Measurements from ENCODE around the gene ARFGAP2. TPM values are rescaled to one million over a fixed set of nuclear protein-coding genes. Genes with fewer than 3 reads are reported as not detected.

Gene ARFGAP2
- total RNA-seq, 1 experiment from 2014 or later = 100.0 TPM

DNA sequence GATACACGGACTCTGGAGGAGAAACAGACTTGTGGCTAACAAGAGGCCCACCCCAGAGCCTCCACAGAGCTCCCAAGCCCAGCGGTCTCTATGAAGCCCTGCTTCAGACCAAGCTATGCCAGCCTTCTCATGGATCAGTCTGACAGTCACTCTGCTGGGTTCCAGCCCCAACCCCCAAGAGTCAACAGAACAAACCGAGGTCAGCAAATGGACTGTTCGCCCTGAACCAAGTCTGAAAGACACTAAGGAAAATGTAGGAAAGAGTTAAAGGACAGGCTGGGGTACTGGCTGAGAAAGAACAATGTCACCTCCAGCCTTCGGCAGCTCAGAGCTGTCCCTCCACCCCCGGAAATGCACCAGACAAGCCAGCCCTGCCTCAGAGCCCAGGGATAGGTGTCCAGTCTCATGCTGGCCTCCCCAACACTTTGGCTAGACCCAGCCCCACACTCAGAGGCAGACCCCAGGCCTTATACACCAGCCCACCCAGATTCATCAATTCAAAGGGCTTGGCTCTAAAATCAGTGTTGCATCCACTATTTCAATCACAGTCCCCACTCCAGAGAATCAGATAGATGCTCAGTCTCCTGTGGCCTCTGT, 3.8 kb downstream of the ARFGAP2 start:
- BruUV-seq (replicated peaks) = no TSS peak
- DNase-seq = no peak
- H3K4me3 ChIP-seq (ENCODE audit: low read depth, low read length) = no peak overlapping the region
- intact Hi-C loops (cut with micrococcal nuclease; ENCODE audit: unreplicated experiment) = no loop called here
- Mint-ChIP-seq H3K4me1 (ENCODE audit: low read depth, unreplicated experiment) (peaks cover 18% of the 10 kb centered on the region), H3K9me3 (ENCODE audit: unreplicated experiment) (no peaks in the 10 kb centered on the region), H3K36me3 (ENCODE audit: insufficient read depth, unreplicated experiment) (peaks cover 63% of the 10 kb centered on the region), H3K27me3 (ENCODE audit: insufficient read depth, unreplicated experiment) (no peaks in the 10 kb centered on the region), H3K27ac (ENCODE audit: unreplicated experiment) (no peak overlapping the region), H3K4me3 (ENCODE audit: unreplicated experiment) (no peak overlapping the region)
- peaks cover 9% of the 10 kb centered on the region for H3K36me3 ChIP-seq (ENCODE audit: control insufficient read depth, insufficient read depth, low read length)
- H3K9me3 ChIP-seq = no peaks in the 10 kb centered on the region
- ChIA-PET CTCF (no interaction called here), POLR2A (no interaction called here)
- peaks cover 6% of the 10 kb centered on the region; the same call in 1 of the 2 replicates for H3K4me1 ChIP-seq
- TF ChIP-seq, protein P1, sequence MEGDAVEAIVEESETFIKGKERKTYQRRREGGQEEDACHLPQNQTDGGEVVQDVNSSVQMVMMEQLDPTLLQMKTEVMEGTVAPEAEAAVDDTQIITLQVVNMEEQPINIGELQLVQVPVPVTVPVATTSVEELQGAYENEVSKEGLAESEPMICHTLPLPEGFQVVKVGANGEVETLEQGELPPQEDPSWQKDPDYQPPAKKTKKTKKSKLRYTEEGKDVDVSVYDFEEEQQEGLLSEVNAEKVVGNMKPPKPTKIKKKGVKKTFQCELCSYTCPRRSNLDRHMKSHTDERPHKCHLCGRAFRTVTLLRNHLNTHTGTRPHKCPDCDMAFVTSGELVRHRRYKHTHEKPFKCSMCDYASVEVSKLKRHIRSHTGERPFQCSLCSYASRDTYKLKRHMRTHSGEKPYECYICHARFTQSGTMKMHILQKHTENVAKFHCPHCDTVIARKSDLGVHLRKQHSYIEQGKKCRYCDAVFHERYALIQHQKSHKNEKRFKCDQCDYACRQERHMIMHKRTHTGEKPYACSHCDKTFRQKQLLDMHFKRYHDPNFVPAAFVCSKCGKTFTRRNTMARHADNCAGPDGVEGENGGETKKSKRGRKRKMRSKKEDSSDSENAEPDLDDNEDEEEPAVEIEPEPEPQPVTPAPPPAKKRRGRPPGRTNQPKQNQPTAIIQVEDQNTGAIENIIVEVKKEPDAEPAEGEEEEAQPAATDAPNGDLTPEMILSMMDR (IDR thresholded peaks at IDR 0.05; ENCODE audit: insufficient read depth in 1 of 2, low read depth in 1 of 2, low read length in 1 of 2, severe bottlenecking in 1 of 2, unreplicated experiment in 1 of 2) = no peak
- no peaks in the 10 kb centered on the region for H3K27me3 ChIP-seq (replicated peaks; ENCODE audit: control insufficient read depth, insufficient read depth, low read length)

DNA sequence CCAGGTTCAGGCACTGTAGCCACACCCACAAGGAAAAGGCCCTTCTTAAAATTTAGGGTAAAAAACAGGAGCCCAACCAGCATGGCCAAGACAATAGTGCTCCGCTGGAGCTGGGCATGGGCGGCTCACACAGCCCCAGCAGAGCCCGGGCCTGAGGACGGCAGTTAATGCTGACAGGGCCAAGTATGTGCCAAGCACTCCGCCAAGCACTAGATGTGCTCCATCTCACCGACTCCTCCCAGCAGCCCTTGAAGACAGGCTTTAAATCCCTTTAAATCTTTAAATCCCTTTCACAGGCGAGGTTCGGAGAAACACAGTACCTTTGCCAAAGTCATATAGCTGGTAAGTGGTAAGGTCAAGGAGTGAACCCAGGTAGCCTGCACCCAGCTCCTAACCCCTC, 4.8 kb downstream of the ARFGAP2 start:
- Mint-ChIP-seq H3K27ac (ENCODE audit: unreplicated experiment) (no peak overlapping the region), H3K27me3 (ENCODE audit: insufficient read depth, unreplicated experiment) (no peaks in the 10 kb centered on the region), H3K9me3 (ENCODE audit: unreplicated experiment) (no peaks in the 10 kb centered on the region), H3K4me1 (ENCODE audit: low read depth, unreplicated experiment) (peaks cover 10% of the 10 kb centered on the region), H3K36me3 (ENCODE audit: insufficient read depth, unreplicated experiment) (peaks cover 63% of the 10 kb centered on the region), H3K4me3 (ENCODE audit: unreplicated experiment) (no peak overlapping the region)
- Histone ChIP-seq H3K9me3 (no peaks in the 10 kb centered on the region), H3K4me1 (no peaks in the 10 kb centered on the region), H3K4me3 (ENCODE audit: low read depth, low read length) (no peak overlapping the region), H3K27me3 (replicated peaks; ENCODE audit: control insufficient read depth, insufficient read depth, low read length) (no peaks in the 10 kb centered on the region), H3K36me3 (ENCODE audit: control insufficient read depth, insufficient read depth, low read length) (peaks cover 11% of the 10 kb centered on the region)
- DNase-seq = no peak
- TF ChIP-seq, protein P1 (IDR thresholded peaks at IDR 0.05; ENCODE audit: insufficient read depth in 1 of 2, low read depth in 1 of 2, low read length in 1 of 2, severe bottlenecking in 1 of 2, unreplicated experiment in 1 of 2) = no peak
- POLR2A ChIA-PET = interaction anchor here (0.5 kb wide), 1 partner anchor 453 kb away, joined by 5 read pairs; no protein-coding TSS in a partner anchor
- intact Hi-C loops (cut with micrococcal nuclease; ENCODE audit: unreplicated experiment) = no loop called here
- no TSS peak for BruUV-seq (replicated peaks)
- CTCF ChIA-PET = no interaction called here

DNA sequence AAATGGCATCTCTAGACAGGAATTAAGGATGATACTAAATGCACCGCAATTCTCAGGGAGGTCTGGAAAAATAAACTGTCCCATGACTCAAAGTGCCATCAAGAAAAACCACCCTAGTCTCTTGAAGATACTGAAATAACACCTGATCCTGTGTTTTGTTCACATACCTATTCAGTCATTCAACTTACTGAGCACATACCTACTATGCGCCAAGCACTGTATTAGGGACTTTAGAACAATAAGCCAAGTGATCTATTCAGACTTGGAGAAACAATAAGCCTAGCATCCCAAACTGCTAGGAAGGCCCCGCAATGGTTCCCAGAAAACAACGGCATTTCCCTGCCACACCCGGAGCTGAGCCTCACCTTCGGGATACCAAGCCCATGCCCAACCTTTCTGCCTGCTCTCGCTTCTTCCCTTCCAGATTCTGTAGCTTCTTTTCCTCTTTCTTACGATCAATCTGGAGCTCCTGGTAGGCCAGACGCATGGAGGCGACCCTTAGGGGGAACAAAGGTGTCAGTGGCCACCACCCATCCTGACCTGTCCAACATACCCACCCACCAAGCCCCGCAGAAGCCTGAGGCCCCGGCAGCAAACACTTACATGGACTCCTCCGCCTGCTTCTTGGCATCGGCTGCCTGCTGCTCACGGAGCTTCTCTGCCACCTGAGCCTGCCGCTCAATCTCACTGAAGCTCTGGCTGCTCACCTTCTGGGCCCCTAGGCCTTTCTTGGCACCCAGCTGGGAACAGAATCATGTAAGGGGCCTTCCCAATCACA, 5.4 kb downstream of the ARFGAP2 start:
- POLR2A ChIA-PET = no interaction called here

More for the DNA sequence above, 5.4 kb downstream of the ARFGAP2 start:
- no peak for DNase-seq
- H3K36me3 ChIP-seq (ENCODE audit: control insufficient read depth, insufficient read depth, low read length) = peaks cover 15% of the 10 kb centered on the region
- TF ChIP-seq, protein P1 (IDR thresholded peaks at IDR 0.05; ENCODE audit: insufficient read depth in 1 of 2, low read depth in 1 of 2, low read length in 1 of 2, severe bottlenecking in 1 of 2, unreplicated experiment in 1 of 2) = no peak
- H3K4me3 Mint-ChIP-seq (ENCODE audit: unreplicated experiment) = no peak overlapping the region
- H3K4me1 ChIP-seq = no peaks in the 10 kb centered on the region
- no peaks in the 10 kb centered on the region for H3K9me3 Mint-ChIP-seq (ENCODE audit: unreplicated experiment)
- CTCF ChIA-PET = no interaction called here
- intact Hi-C loops (cut with micrococcal nuclease; ENCODE audit: unreplicated experiment) = no loop called here
- H3K27ac Mint-ChIP-seq (ENCODE audit: unreplicated experiment) = no peak overlapping the region
- no peak overlapping the region for H3K4me3 ChIP-seq (ENCODE audit: low read depth, low read length)
- peaks cover 10% of the 10 kb centered on the region for H3K4me1 Mint-ChIP-seq (ENCODE audit: low read depth, unreplicated experiment)
- H3K36me3 Mint-ChIP-seq (ENCODE audit: insufficient read depth, unreplicated experiment) = peaks cover 63% of the 10 kb centered on the region
- no peaks in the 10 kb centered on the region for H3K27me3 Mint-ChIP-seq (ENCODE audit: insufficient read depth, unreplicated experiment)
- no peaks in the 10 kb centered on the region for H3K9me3 ChIP-seq
- BruUV-seq (replicated peaks) = no TSS peak
- no peaks in the 10 kb centered on the region for H3K27me3 ChIP-seq (replicated peaks; ENCODE audit: control insufficient read depth, insufficient read depth, low read length)
